Stimulated activated naive CD8-positive, alpha-beta T cell treated with anti-CD3 and anti-CD28 coated beads, Interleukin-15, Interleukin-2, amounts not matched to agents 100 ng/mL and 50 ng/mL, for 24 hours (primary cell): ENCODE results near the gene MAP2K7.
A peak's percentile ranks its signal among the peaks of the same experiment; 100 is the strongest.

Experiments used
- H3K27ac Mint-ChIP-seq: one replicate; pipeline ENCODE4 v1.8.0; 2021; ENCODE audit warnings: mild to moderate bottlenecking, mixed read lengths
- H3K27me3 Mint-ChIP-seq: one replicate; pipeline ENCODE4 v1.8.0; 2021; ENCODE audit warnings: mixed read lengths
- H3K36me3 Mint-ChIP-seq: one replicate; pipeline ENCODE4 v1.8.0; 2021; ENCODE audit warnings: low read depth, mixed read lengths
- H3K4me1 Mint-ChIP-seq: one replicate; pipeline ENCODE4 v1.8.0; 2021; ENCODE audit warnings: low read depth, mixed read lengths
- H3K4me3 Mint-ChIP-seq: one replicate; pipeline ENCODE4 v1.8.0; 2021; ENCODE audit warnings: mild to moderate bottlenecking, mixed read lengths
- H3K9me3 Mint-ChIP-seq: one replicate; pipeline ENCODE4 v1.8.0; 2021; ENCODE audit warnings: mixed read lengths

The MAP2K7 gene

GRCh38 chr19:7905859-7906258 lies 2.2 kb downstream of the MAP2K7 start:
- H3K4me1 Mint-ChIP-seq = peaks cover 27% of the 10 kb centered on the region
- H3K36me3 Mint-ChIP-seq = peaks cover 5% of the 10 kb centered on the region
- H3K4me3 Mint-ChIP-seq = peak overlapping the region; percentile 69
- peak overlapping the region; percentile 57 for H3K27ac Mint-ChIP-seq
- H3K9me3 Mint-ChIP-seq = no peaks in the 10 kb centered on the region
- no peaks in the 10 kb centered on the region for H3K27me3 Mint-ChIP-seq

- Mint-ChIP-seq H3K4me1 (peaks cover 27% of the 10 kb centered on the region), H3K4me3 (no peak overlapping the region), H3K9me3 (no peaks in the 10 kb centered on the region), H3K36me3 (peaks cover 11% of the 10 kb centered on the region), H3K27ac (no peak overlapping the region), H3K27me3 (no peaks in the 10 kb centered on the region)
Observed at GRCh38 chr19:7907122-7907521, 3.4 kb downstream of the MAP2K7 start.

GRCh38 chr19:7907544-7907943 lies 3.9 kb downstream of the MAP2K7 start:
- no peak overlapping the region for H3K27ac Mint-ChIP-seq
- no peaks in the 10 kb centered on the region for H3K9me3 Mint-ChIP-seq
- H3K4me3 Mint-ChIP-seq = no peak overlapping the region
- H3K27me3 Mint-ChIP-seq = no peaks in the 10 kb centered on the region
- peaks cover 12% of the 10 kb centered on the region for H3K36me3 Mint-ChIP-seq
- H3K4me1 Mint-ChIP-seq = peaks cover 24% of the 10 kb centered on the region

- no peak overlapping the region for H3K27ac Mint-ChIP-seq
- no peak overlapping the region for H3K4me3 Mint-ChIP-seq
- no peaks in the 10 kb centered on the region for H3K27me3 Mint-ChIP-seq
- H3K36me3 Mint-ChIP-seq = peaks cover 17% of the 10 kb centered on the region
- peaks cover 18% of the 10 kb centered on the region for H3K4me1 Mint-ChIP-seq
- no peaks in the 10 kb centered on the region for H3K9me3 Mint-ChIP-seq
Observed at GRCh38 chr19:7908078-7908699, 4.5 kb downstream of the MAP2K7 start.

- no peaks in the 10 kb centered on the region for H3K9me3 Mint-ChIP-seq
- no peaks in the 10 kb centered on the region for H3K27me3 Mint-ChIP-seq
- peaks cover 17% of the 10 kb centered on the region for H3K36me3 Mint-ChIP-seq
- peaks cover 13% of the 10 kb centered on the region for H3K4me1 Mint-ChIP-seq
- no peak overlapping the region for H3K27ac Mint-ChIP-seq
- no peak overlapping the region for H3K4me3 Mint-ChIP-seq
Observed at GRCh38 chr19:7908742-7909461, 5.2 kb downstream of the MAP2K7 start.

- H3K27ac Mint-ChIP-seq = no peak overlapping the region
- no peak overlapping the region for H3K4me3 Mint-ChIP-seq
- peaks cover 2% of the 10 kb centered on the region for H3K27me3 Mint-ChIP-seq
- peaks cover 17% of the 10 kb centered on the region for H3K36me3 Mint-ChIP-seq
- peaks cover 11% of the 10 kb centered on the region for H3K4me1 Mint-ChIP-seq
- H3K9me3 Mint-ChIP-seq = no peaks in the 10 kb centered on the region
Observed at GRCh38 chr19:7909471-7910067, 5.9 kb downstream of the MAP2K7 start.

GRCh38 chr19:7910321-7911161 lies 6.9 kb downstream of the MAP2K7 start:
- H3K9me3 Mint-ChIP-seq = no peaks in the 10 kb centered on the region
- H3K27ac Mint-ChIP-seq = no peak overlapping the region
- H3K27me3 Mint-ChIP-seq = peaks cover 12% of the 10 kb centered on the region
- peaks cover 5% of the 10 kb centered on the region for H3K4me1 Mint-ChIP-seq
- no peak overlapping the region for H3K4me3 Mint-ChIP-seq
- peaks cover 17% of the 10 kb centered on the region for H3K36me3 Mint-ChIP-seq

- Mint-ChIP-seq H3K9me3 (no peaks in the 10 kb centered on the region), H3K4me1 (peaks cover 7% of the 10 kb centered on the region), H3K36me3 (peaks cover 17% of the 10 kb centered on the region), H3K27me3 (peaks cover 16% of the 10 kb centered on the region), H3K27ac (no peak overlapping the region), H3K4me3 (no peak overlapping the region)
Observed at GRCh38 chr19:7911508-7912143, 7.9 kb downstream of the MAP2K7 start.

GRCh38 chr19:7912144-7912696 lies 8.5 kb downstream of the MAP2K7 start:
- no peak overlapping the region for H3K4me3 Mint-ChIP-seq
- peaks cover 20% of the 10 kb centered on the region for H3K27me3 Mint-ChIP-seq
- H3K9me3 Mint-ChIP-seq = no peaks in the 10 kb centered on the region
- H3K4me1 Mint-ChIP-seq = peaks cover 11% of the 10 kb centered on the region
- no peak overlapping the region for H3K27ac Mint-ChIP-seq
- peaks cover 17% of the 10 kb centered on the region for H3K36me3 Mint-ChIP-seq

GRCh38 chr19:7912697-7913564 lies 9.3 kb downstream of the MAP2K7 start:
- H3K9me3 Mint-ChIP-seq = no peaks in the 10 kb centered on the region
- H3K27me3 Mint-ChIP-seq = peaks cover 21% of the 10 kb centered on the region
- peaks cover 17% of the 10 kb centered on the region for H3K36me3 Mint-ChIP-seq
- no peak overlapping the region for H3K4me3 Mint-ChIP-seq
- H3K27ac Mint-ChIP-seq = no peak overlapping the region
- peaks cover 13% of the 10 kb centered on the region for H3K4me1 Mint-ChIP-seq

GRCh38 chr19:7913652-7914051 lies 10.0 kb downstream of the MAP2K7 start:
- H3K4me3 Mint-ChIP-seq = no peak overlapping the region
- peaks cover 17% of the 10 kb centered on the region for H3K36me3 Mint-ChIP-seq
- no peak overlapping the region for H3K27ac Mint-ChIP-seq

GRCh38 chr19:7914099-7914498 lies 10.4 kb downstream of the MAP2K7 start:
- H3K9me3 Mint-ChIP-seq = no peaks in the 10 kb centered on the region
- H3K36me3 Mint-ChIP-seq = peaks cover 17% of the 10 kb centered on the region
- H3K27ac Mint-ChIP-seq = no peak overlapping the region
- peaks cover 28% of the 10 kb centered on the region for H3K27me3 Mint-ChIP-seq
- H3K4me3 Mint-ChIP-seq = no peak overlapping the region
- peaks cover 20% of the 10 kb centered on the region for H3K4me1 Mint-ChIP-seq

More at GRCh38 chr19:7913652-7914051, 10.0 kb downstream of the MAP2K7 start:
- Mint-ChIP-seq H3K27me3 (peaks cover 28% of the 10 kb centered on the region), H3K9me3 (no peaks in the 10 kb centered on the region), H3K4me1 (peaks cover 20% of the 10 kb centered on the region)

GRCh38 chr19:7914598-7915045 lies 10.9 kb downstream of the MAP2K7 start, which contains the start of gene TGFBR3L:
TSS of gene TGFBR3L (plus strand) at chr19:7914830.
- Mint-ChIP-seq H3K27ac (no peak within 1 kb of the TSS), H3K27me3 (peaks cover 31% of the 10 kb centered on the region), H3K36me3 (peaks cover 17% of the 10 kb centered on the region), H3K4me1 (peaks cover 22% of the 10 kb centered on the region), H3K9me3 (no peaks in the 10 kb centered on the region), H3K4me3 (peak within 1 kb of the TSS; percentile 52)
